Chondrocyte (in vitro differentiated cells): ENCODE measurements around the gene WNT2. TPM values are rescaled to one million over a fixed set of nuclear protein-coding genes. Genes with fewer than 3 reads are reported as not detected.

ENCODE experiments used
- DNase-seq: peaks from one replicate; pipeline ENCODE4 v3.0.0; 2021; ENCODE audit warnings: mixed read lengths, low spot score
- H3K27ac Mint-ChIP-seq: one replicate; pipeline ENCODE4 v1.8.0; 2021; ENCODE audit warnings: mild to moderate bottlenecking, moderate library complexity, mixed read lengths; ENCODE audit not compliant: unreplicated experiment
- H3K27me3 Mint-ChIP-seq: 2 replicates; pipeline ENCODE4 v1.8.0; 2021; ENCODE audit warnings: low read depth, mixed read lengths
- H3K36me3 Mint-ChIP-seq: 2 replicates; pipeline ENCODE4 v1.8.0; 2021; ENCODE audit warnings: low read depth, mixed read lengths
- H3K4me1 Mint-ChIP-seq: 2 replicates; pipeline ENCODE4 v1.8.0; 2021; ENCODE audit warnings: low read depth, mild to moderate bottlenecking, mixed read lengths
- H3K4me3 Mint-ChIP-seq: one replicate; pipeline ENCODE4 v1.8.0; 2021; ENCODE audit warnings: mild to moderate bottlenecking, moderate library complexity, mixed read lengths; ENCODE audit not compliant: unreplicated experiment
- H3K9me3 Mint-ChIP-seq: 2 replicates; pipeline ENCODE4 v1.8.0; 2021; ENCODE audit warnings: low read depth, mixed read lengths
- total RNA-seq: library from RNA; stranded (reverse); gene quantifications from 3 replicates; pipeline ENCODE4 v1.2.1, GENCODE V29; 2021
- TF ChIP-seq, protein P1 (sequence below): fragments of 200-600 bp; sonication (generic); IDR thresholded peaks from 2 replicates; pipeline ENCODE4 v1.5.0; 2021; ENCODE audit warnings: antibody characterized with exemption, mild to moderate bottlenecking, moderate library complexity

The WNT2 gene
- total RNA-seq, 1 donor from 2014 or later: 0.90 TPM

DNA sequence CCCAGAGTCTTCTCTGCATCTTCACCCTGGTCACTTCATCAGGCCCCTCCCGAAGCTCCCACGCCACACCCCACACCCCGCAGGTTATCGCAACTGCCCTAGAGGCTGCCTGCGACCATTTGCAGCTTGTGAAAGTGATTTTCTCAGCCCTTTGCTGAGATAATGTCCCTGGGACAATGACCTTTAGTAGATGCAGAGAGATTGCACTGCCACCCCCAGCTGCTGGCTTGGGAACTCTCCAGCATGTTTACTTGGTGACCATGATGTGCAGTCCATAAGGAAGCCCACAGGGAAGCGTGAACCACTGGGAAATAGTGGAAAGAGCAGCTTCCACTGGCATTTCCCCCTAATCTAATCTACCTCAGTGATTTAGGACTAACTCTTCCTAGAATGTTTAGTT is 97.3 kb downstream of the WNT2 start:
- Mint-ChIP-seq H3K9me3 (no peaks in the 10 kb centered on the region), H3K27me3 (no peaks in the 10 kb centered on the region), H3K36me3 (peaks cover 37% of the 10 kb centered on the region), H3K4me1 (peaks cover 15% of the 10 kb centered on the region), H3K4me3 (no peak overlapping the region), H3K27ac (no peak overlapping the region)
- TF ChIP-seq, protein P1, sequence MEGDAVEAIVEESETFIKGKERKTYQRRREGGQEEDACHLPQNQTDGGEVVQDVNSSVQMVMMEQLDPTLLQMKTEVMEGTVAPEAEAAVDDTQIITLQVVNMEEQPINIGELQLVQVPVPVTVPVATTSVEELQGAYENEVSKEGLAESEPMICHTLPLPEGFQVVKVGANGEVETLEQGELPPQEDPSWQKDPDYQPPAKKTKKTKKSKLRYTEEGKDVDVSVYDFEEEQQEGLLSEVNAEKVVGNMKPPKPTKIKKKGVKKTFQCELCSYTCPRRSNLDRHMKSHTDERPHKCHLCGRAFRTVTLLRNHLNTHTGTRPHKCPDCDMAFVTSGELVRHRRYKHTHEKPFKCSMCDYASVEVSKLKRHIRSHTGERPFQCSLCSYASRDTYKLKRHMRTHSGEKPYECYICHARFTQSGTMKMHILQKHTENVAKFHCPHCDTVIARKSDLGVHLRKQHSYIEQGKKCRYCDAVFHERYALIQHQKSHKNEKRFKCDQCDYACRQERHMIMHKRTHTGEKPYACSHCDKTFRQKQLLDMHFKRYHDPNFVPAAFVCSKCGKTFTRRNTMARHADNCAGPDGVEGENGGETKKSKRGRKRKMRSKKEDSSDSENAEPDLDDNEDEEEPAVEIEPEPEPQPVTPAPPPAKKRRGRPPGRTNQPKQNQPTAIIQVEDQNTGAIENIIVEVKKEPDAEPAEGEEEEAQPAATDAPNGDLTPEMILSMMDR: no peak
- no peak for DNase-seq

Other genes starting within 250 kb of the WNT2 start
- not detected in 3 replicates for gene ASZ1, start 104.4 kb upstream of the WNT2 start, total RNA-seq
- not detected in 3 replicates for gene CFTR, start 157.0 kb upstream of the WNT2 start, total RNA-seq